ENCODE results near the gene ZBTB22.

DNA sequence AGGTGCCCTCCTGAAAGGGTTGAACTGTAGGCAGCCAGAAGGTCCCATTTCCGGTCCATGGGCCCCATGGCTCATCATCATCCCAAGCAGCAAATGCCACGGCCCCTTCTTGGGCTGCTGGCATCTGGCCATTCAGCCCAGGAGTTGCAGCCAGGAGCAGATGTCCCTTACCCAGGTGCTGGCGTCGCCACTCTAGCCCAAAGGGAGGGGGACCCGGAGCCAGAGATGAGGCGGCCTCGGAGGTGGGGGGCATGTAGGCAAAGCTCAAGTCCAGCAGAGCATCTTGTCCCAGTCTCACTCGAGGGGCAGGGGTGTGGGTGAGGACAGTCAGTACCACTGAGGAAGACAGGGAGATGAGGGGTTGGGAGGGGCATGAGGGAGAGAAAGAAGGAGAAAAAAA lies 12.5 kb downstream of the ZBTB22 start:
- TF ChIP-seq POLR2A (IDR thresholded peaks at IDR 0.05) (no peak), POLR2AphosphoS5 (IDR thresholded peaks at IDR 0.05) (peak in 2 of 3 donors; percentile 18 to 59)
- TF ChIP-seq, protein P1, sequence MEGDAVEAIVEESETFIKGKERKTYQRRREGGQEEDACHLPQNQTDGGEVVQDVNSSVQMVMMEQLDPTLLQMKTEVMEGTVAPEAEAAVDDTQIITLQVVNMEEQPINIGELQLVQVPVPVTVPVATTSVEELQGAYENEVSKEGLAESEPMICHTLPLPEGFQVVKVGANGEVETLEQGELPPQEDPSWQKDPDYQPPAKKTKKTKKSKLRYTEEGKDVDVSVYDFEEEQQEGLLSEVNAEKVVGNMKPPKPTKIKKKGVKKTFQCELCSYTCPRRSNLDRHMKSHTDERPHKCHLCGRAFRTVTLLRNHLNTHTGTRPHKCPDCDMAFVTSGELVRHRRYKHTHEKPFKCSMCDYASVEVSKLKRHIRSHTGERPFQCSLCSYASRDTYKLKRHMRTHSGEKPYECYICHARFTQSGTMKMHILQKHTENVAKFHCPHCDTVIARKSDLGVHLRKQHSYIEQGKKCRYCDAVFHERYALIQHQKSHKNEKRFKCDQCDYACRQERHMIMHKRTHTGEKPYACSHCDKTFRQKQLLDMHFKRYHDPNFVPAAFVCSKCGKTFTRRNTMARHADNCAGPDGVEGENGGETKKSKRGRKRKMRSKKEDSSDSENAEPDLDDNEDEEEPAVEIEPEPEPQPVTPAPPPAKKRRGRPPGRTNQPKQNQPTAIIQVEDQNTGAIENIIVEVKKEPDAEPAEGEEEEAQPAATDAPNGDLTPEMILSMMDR (IDR thresholded peaks at IDR 0.05 in 8 of 11, conservative IDR thresholded peaks at IDR 0.05 in 3 of 11): no peak
